Epidermal melanocyte (primary cell): Measurements from ENCODE around the gene SLC19A2.
"Not testable (repeated sequence)": the region's sequence is repeated elsewhere in the genome, so short reads cannot be mapped to it uniquely, and the experiment has no call there.

Experiments
- DNase-seq: peaks from one replicate; pipeline ENCODE4 v3.0.0; 2011; ENCODE audit warnings: low spot score; ENCODE audit not compliant: insufficient read length

Gene SLC19A2

GRCh38 chr1:169510060-169510459 lies 24.3 kb upstream of the SLC19A2 start:
- no peak for DNase-seq

- no peak for DNase-seq
Observed at GRCh38 chr1:169509354-169509753, 23.6 kb upstream of the SLC19A2 start.

DNA sequence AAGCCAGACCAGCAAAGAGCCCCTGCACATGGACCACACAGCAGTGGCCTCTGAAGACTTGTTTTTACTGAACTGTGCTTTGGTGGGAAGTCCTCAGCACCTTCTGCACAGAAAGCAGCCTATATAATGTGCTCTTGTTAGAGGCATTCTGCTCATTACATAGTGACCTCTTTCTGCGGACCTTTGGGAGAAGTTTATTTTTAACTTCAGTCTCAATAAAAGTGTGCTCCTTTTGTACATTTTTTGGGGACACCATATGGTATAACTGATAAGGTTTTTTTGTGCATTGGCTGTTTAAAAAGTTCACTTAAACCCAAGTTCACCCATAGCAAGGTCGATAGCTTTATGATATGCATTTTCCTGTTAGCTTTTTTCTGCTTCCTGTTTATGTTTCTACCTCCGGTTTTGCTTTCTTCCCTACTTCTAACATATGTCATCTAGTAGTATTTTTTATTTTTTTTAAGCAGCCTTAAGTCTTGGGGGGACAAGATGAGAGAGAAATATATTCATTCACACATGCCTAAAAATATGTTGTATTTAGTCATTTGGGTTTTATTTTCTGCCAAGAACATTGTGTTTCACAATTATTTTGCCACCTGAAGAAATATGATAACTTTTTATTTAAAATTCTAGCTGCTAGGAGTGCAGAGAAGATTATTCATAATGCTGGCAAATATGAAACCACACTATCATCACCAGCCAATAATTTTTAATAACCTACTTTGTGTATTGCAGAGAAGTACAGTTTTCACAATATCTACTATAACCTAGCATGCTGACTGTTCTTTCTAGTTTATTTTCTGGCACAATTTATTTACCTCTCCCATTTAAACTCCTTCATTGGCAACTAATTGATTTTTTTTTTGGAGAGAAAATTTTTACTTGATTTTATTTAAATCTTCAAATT lies 22.9 kb upstream of the SLC19A2 start:
- no peak for DNase-seq

DNA sequence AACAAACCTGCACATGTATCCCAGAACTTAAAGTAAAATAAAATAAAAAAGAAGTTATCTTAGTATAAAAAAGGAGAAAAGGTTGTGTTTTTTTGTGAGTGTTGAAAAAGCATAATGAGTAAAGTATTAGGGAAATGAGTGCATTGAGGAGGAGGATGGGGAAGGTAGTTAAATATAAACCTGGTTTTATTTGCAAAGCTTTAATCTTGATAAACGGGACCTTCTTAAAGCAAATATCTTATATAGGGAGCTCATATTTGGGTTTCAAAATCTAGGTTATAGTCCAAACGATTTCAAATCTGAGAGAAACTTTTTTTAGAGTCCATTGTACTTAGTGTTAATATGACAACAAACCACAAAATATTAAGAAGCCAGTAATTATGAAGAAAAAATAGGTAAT lies 21.7 kb upstream of the SLC19A2 start:
- no peak for DNase-seq

DNA sequence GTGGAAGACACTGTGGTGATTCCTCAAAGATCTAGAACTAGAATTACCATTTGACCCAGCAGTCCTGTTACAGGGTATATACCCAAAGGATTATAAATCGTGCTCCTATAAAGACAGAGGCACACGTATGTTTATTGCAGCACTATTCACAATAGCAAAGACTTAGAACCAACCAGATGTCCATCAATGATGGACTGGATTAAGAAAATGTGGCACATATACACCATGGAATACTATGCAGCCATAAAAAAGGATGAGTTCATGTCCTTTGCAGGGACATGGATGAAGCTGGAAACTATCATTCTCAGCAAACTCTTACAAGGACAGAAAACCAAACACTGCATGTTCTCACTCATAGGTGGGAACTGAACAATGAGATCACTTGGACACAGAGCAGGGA lies 17.9 kb upstream of the SLC19A2 start:
- not testable (repeated sequence) for DNase-seq

GRCh38 chr1:169499807-169500206 lies 14.1 kb upstream of the SLC19A2 start:
- no peak for DNase-seq

- DNase-seq, result no peak
Observed at GRCh38 chr1:169497317-169497716, 11.6 kb upstream of the SLC19A2 start.

DNA sequence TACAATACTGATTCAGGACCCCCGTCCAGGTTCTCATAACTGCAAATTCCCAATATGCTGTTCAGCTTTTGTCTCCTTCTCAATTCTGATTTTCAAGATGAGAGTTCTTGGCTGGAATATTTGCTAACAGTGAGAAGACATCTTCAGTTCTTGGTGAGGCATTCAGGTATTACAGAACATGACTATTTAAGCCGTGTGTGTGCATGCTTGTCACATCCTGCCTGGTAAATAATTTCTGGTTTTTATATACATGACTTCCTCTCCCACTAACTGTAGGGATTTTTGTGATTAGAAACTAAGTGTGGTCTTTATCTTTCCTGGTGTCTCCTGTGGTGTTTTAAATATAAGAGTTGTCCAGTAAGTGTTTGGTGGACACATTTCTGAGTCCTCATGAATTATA lies 10.2 kb upstream of the SLC19A2 start:
- DNase-seq, result no peak

DNA sequence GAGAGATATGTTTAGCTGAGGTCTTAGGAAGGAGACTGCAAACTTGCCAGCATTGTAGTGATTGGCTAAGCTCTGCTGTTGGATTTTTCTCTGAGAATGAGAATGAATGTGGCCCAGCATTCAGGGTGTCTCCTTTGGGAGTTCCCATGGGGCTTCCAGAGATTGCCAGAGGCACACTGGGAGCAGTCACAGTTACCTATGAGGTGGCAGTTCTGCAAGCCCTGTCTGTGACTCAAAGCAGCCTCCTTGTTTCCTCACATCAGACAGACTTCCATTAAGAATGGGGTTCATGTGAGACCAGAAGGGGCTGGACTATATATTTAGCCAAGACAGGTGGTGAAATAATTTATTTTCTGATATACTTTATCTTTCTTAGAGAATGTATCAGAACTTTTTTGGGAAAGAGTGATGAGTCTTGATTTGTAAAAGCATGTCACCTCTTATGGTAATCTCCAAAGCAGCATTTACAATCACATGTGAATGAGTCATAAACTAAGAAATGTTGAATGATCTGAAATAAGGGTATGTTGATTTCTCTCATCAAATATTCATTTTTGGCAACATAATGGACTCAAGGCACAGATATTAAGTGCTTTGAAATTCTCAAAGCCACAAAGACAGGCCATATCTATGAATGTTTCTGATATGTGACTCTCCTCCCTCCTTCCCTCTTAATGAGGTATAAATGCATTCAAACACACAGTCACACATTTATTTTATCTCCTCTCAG lies 9.5 kb upstream of the SLC19A2 start:
- DNase-seq, result no peak

- no peak for DNase-seq
Observed at GRCh38 chr1:169494343-169494742, 8.6 kb upstream of the SLC19A2 start.

GRCh38 chr1:169493251-169493650 lies 7.5 kb upstream of the SLC19A2 start:
- DNase-seq, result no peak

GRCh38 chr1:169491845-169492281 lies 6.1 kb upstream of the SLC19A2 start:
- DNase-seq, result no peak

GRCh38 chr1:169488157-169488556 lies 2.4 kb upstream of the SLC19A2 start:
- DNase-seq, result no peak

DNA sequence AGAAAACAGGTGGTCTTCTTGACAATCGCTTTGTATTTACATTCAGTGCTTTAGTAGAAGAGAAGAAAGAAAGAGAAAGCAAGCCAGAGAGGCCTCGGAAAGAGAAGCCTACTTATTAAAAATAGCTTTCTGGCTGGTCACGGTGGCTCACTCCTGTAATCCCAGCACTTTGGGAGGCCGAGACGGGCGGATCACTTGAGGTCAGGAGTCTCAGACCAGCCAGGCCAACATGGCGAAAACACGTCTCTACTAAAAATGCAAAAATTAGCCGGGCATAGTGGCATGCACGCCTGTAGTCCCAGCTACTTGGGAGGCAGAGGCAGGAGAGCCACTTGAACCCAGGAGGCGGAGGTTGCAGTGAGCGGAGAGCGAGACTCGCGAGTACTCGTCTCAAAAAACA lies 1.8 kb upstream of the SLC19A2 start:
- DNase-seq, result no peak

GRCh38 chr1:169487133-169487532 lies 1.4 kb upstream of the SLC19A2 start:
- DNase-seq, result no peak

DNA sequence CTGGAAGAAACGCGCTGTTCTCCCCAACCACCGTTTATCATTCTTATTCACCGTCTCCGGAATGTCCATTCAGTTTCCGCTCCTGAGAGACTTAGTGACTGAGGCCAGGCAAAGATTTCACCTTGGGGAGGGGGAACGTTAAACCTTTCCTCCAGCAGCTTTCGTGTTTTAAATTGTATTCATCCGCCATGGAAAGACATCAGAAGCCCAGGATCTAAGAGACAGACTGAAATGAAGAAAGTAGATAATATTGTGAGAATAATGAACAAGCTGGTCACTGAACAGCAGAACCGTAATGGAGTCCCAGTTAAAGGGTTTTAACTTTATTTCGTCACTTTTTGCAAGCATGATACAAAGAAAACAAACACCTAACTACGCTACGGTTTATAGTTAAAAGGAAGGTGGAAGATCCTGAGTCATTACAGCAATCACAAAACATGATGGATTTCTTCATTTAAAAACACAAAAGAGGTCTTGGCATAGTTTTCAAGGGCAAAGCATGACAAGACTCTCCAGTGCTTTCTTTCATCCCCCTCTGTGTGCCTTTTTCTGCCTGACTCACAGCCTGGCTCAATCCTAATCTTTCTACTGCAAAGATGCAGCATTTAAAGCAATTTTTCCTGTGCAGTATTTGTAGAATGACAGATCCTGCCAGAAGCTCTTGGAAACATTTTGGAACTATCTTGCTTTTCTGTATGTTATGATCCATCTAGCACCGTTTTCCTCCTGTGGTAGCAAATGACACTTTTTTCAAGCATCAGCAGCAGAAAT lies 722 bp upstream of the SLC19A2 start:
- no peak for DNase-seq

DNA sequence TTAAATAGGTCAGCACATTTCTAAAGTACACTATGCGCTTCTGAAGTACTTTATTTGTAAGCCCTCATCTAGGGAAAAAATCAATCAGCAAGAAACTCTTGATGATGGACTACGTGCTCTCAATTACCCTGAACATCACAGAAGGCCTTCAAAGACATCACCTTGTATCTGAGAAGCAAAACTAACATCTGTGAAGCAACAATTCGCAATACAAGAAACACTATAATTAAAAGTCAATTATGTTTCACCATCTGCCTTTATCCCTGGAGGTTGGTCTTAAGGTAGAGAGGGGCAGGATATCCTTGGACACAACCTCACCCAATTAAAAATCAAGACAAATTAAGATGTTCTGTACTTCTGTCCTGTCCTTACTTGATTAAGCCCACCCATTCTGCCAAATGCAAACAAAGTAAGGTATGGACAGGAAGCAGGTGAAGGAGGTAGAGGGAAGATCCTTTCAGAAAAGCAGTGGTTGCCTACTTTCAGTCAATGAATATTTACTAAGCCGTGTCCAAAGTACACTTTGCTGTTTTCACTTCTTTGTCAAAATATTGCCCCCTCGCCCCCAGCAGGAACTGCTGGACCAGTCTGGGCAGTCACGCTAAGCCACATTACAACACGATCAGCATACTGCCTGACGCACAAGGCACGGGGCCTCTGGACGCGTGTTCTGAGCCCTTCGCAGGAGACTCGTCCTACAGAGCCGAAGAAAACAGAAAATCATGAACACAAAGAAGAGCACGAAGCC lies 887 bp downstream of the SLC19A2 start:
- no peak for DNase-seq

- DNase-seq, result no peak
Observed at GRCh38 chr1:169484101-169484500, 1.6 kb downstream of the SLC19A2 start.

- peak; percentile 36 for DNase-seq
Observed at GRCh38 chr1:169483500-169483966, 2.2 kb downstream of the SLC19A2 start.

- DNase-seq, result no peak
Observed at GRCh38 chr1:169479363-169480066, 6.2 kb downstream of the SLC19A2 start.
